Endometrium (tissue), 2 donors: ENCODE results near the gene ARFGEF2.
"Not testable (repeated sequence)": the region's sequence is repeated elsewhere in the genome, so short reads cannot be mapped to it uniquely, and the experiment has no call there.

Experiments
- FAIRE-seq: peaks from 2 replicates; lab custom pipeline; 2012; peaks lifted over from hg19 to GRCh38; lab: Jason Lieb, UNC
- donor health status: control.
- donor health status: control.

The ARFGEF2 gene

GRCh38 chr20:48999890-49000870, 78.7 kb downstream of the ARFGEF2 start:
- FAIRE-seq, result no peak

- no peak for FAIRE-seq
These were observed 80.2 kb downstream of the ARFGEF2 start for GRCh38 chr20:49001741-49002140.

GRCh38 chr20:49006446-49006980, 85.0 kb downstream of the ARFGEF2 start:
- FAIRE-seq, result no peak

GRCh38 chr20:49009899-49010631, 88.6 kb downstream of the ARFGEF2 start:
- FAIRE-seq, result no peak

GRCh38 chr20:49024220-49024619, 102.7 kb downstream of the ARFGEF2 start:
- no peak for FAIRE-seq

GRCh38 chr20:49028177-49028576, 106.7 kb downstream of the ARFGEF2 start:
- FAIRE-seq, result not testable (repeated sequence)

- no peak for FAIRE-seq
These were observed 107.2 kb downstream of the ARFGEF2 start for GRCh38 chr20:49028684-49029083.

GRCh38 chr20:49029203-49029602, 107.7 kb downstream of the ARFGEF2 start:
- no peak for FAIRE-seq

- FAIRE-seq, result no peak
These were observed 109.6 kb downstream of the ARFGEF2 start for GRCh38 chr20:49030954-49031619.

- FAIRE-seq, result no peak
These were observed 110.9 kb downstream of the ARFGEF2 start for GRCh38 chr20:49032455-49032854.

GRCh38 chr20:49034070-49034732, 112.7 kb downstream of the ARFGEF2 start:
- no peak for FAIRE-seq

- FAIRE-seq, result no peak
These were observed 116.5 kb downstream of the ARFGEF2 start for GRCh38 chr20:49037962-49038387.

GRCh38 chr20:49039854-49040253, 118.3 kb downstream of the ARFGEF2 start:
- no peak for FAIRE-seq

- no peak for FAIRE-seq
These were observed 121.5 kb downstream of the ARFGEF2 start for GRCh38 chr20:49043000-49043399.

GRCh38 chr20:49045440-49046086, 124.1 kb downstream of the ARFGEF2 start:
- no peak for FAIRE-seq

- FAIRE-seq, result peak; percentile 83
These were observed 124.8 kb downstream of the ARFGEF2 start, which contains the start of gene CSE1L for GRCh38 chr20:49046087-49046900. TSS of gene CSE1L (plus strand) at chr20:49046312. CDS start at chr20:49058464, 12,152 bp downstream.

GRCh38 chr20:49052334-49052733, 130.8 kb downstream of the ARFGEF2 start:
- FAIRE-seq, result no peak

GRCh38 chr20:49054056-49054643, 132.6 kb downstream of the ARFGEF2 start:
- FAIRE-seq, result no peak

- FAIRE-seq, result no peak
These were observed 141.8 kb downstream of the ARFGEF2 start for GRCh38 chr20:49063279-49063678.

GRCh38 chr20:49074521-49074920, 153.0 kb downstream of the ARFGEF2 start:
- no peak for FAIRE-seq
